Endometrial microvascular endothelial cells (primary cell): ENCODE data around the gene KRT1. TPM values are rescaled to one million over a fixed set of nuclear protein-coding genes. Genes with fewer than 3 reads are reported as not detected.

Source experiments
- in situ Hi-C: cut with HindIII; loops from 2 replicates; pipeline ENCODE4 v1.10.0; 2017; ENCODE audit warnings: low sequenced_read_pairs, low pct_unique_long_range_greater_than_20kb; ENCODE audit errors: inconsistent ontology term
- total RNA-seq: library from RNA; depleted of rRNA; stranded (reverse); fragments of >200 nt; gene quantifications from one replicate; pipeline ENCODE4 v1.2.3, GENCODE V29; 2015; ENCODE audit errors: inconsistent ontology term

KRT1 gene
- total RNA-seq, 1 donor from 2014 or later: not detected

GRCh38 chr12:52701281-52701680 is 21.1 kb upstream of the KRT1 start:
- in situ Hi-C loops: no loop called here

- in situ Hi-C loops: no loop called here
Observed at GRCh38 chr12:52699960-52700359, 19.8 kb upstream of the KRT1 start.

GRCh38 chr12:52699373-52699772 is 19.2 kb upstream of the KRT1 start:
- in situ Hi-C loops: no loop called here

GRCh38 chr12:52698651-52699340 is 18.6 kb upstream of the KRT1 start:
- in situ Hi-C loops: no loop called here

- in situ Hi-C loops: no loop called here
Observed at GRCh38 chr12:52697058-52697582, 16.9 kb upstream of the KRT1 start.

- in situ Hi-C loops: no loop called here
Observed at GRCh38 chr12:52696588-52696987, 16.4 kb upstream of the KRT1 start.

GRCh38 chr12:52695039-52695438 is 14.8 kb upstream of the KRT1 start:
- in situ Hi-C loops: no loop called here

- in situ Hi-C loops: no loop called here
Observed at GRCh38 chr12:52694151-52694550, 13.9 kb upstream of the KRT1 start.

- in situ Hi-C loops: no loop called here
Observed at GRCh38 chr12:52693261-52693660, 13.1 kb upstream of the KRT1 start.

- in situ Hi-C loops: no loop called here
Observed at GRCh38 chr12:52692254-52692653, 12.0 kb upstream of the KRT1 start.

- in situ Hi-C loops: no loop called here
Observed at GRCh38 chr12:52691841-52692150, 11.6 kb upstream of the KRT1 start.

GRCh38 chr12:52691076-52691840 is 11.1 kb upstream of the KRT1 start:
- in situ Hi-C loops: no loop called here

- in situ Hi-C loops: no loop called here
Observed at GRCh38 chr12:52690351-52691075, 10.3 kb upstream of the KRT1 start.

GRCh38 chr12:52689936-52690335 is 9.7 kb upstream of the KRT1 start:
- in situ Hi-C loops: no loop called here

GRCh38 chr12:52689239-52689638 is 9.0 kb upstream of the KRT1 start:
- in situ Hi-C loops: no loop called here

- in situ Hi-C loops: no loop called here
Observed at GRCh38 chr12:52688481-52688880, 8.3 kb upstream of the KRT1 start.

GRCh38 chr12:52687497-52688385 is 7.5 kb upstream of the KRT1 start:
- in situ Hi-C loops: no loop called here

GRCh38 chr12:52686756-52687487 is 6.7 kb upstream of the KRT1 start:
- in situ Hi-C loops: no loop called here
